Stomach (tissue), 4 donors: ENCODE data around the gene ATG4D.

ENCODE experiments used
- POLR2A ChIP-seq, 4 donors: fragments of 450-650 bp; IDR thresholded peaks; one replicate each; pipeline ENCODE4 v1.6.1; 2016; ENCODE audit warnings: antibody characterized with exemption in 4 of 4, control low read depth in 2 of 4, mild to moderate bottlenecking in 1 of 4, moderate library complexity in 1 of 4
- POLR2AphosphoS5 ChIP-seq, 3 donors: sonication (generic); formaldehyde crosslinking; IDR thresholded peaks; one replicate each; pipeline ENCODE4 v1.6.1; 2016; ENCODE audit warnings: antibody characterized with exemption in 3 of 3
- TF ChIP-seq, protein P1 (sequence below), 7 experiments: fragments of 450-650 bp in 4 of 7; fragments of 200-600 bp in 3 of 7; sonication (generic) in 3 of 7; IDR thresholded peaks; one replicate each; pipeline ENCODE4 v1.5.1; 2016 to 2019; ENCODE audit warnings: antibody characterized with exemption in 7 of 7, control low read depth in 2 of 7, mild to moderate bottlenecking in 1 of 7

DNA sequence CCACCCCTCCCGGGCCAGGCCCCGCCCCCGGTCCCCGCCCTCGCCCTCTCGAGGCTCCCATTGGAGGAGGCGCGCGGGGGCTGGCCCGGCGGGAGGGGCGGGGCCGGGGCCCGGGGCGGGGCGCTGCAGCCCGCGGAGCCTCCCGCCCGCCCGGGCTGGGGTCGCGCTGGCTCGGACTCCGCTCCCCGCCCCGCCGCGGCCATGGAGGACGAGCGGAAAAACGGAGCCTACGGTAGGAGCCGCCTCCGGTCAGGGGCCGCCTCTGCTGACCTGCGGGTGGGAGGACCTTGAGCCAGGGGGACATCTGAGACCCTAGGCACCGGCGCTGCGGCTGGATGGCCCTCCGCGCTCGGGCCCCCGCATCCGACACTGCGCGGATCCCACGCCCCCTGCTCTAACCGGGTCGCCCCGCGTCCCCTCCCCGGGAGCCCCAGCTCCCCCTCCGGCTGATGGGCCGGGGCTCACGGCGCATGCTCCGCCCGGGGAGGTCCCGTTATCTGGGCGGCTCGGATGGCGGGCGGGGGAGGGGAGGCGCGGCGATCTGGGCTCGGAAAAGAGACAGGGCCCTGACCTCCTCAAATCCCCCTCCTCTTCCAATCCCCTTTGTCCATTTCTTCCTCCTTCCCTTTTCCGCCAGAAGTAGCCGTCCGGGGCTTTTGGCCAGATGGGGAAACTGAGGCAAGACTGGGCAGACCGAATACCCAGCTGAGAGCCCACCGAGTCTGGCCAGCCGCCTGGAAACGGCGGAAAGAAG is 58.8 kb downstream of the ATG4D start:
- TF ChIP-seq, protein P1, sequence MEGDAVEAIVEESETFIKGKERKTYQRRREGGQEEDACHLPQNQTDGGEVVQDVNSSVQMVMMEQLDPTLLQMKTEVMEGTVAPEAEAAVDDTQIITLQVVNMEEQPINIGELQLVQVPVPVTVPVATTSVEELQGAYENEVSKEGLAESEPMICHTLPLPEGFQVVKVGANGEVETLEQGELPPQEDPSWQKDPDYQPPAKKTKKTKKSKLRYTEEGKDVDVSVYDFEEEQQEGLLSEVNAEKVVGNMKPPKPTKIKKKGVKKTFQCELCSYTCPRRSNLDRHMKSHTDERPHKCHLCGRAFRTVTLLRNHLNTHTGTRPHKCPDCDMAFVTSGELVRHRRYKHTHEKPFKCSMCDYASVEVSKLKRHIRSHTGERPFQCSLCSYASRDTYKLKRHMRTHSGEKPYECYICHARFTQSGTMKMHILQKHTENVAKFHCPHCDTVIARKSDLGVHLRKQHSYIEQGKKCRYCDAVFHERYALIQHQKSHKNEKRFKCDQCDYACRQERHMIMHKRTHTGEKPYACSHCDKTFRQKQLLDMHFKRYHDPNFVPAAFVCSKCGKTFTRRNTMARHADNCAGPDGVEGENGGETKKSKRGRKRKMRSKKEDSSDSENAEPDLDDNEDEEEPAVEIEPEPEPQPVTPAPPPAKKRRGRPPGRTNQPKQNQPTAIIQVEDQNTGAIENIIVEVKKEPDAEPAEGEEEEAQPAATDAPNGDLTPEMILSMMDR (IDR thresholded peaks at IDR 0.05) = no peak
- TF ChIP-seq POLR2A (IDR thresholded peaks at IDR 0.05) = no peak
- peak in 1 of 3 donors; percentile 62 for TF ChIP-seq POLR2AphosphoS5 (IDR thresholded peaks at IDR 0.05)
